H1 (cell line): Measurements from ENCODE around the gene PMM2. TPM values are rescaled to one million over a fixed set of nuclear protein-coding genes. Genes with fewer than 3 reads are reported as not detected.

Experiments
- CTCF ChIA-PET: fragments of 300-600 bp; sonication (Branson Sonifier 250); formaldehyde crosslinking; loops from one replicate; lab custom pipeline; 2021; ENCODE audit not compliant: partially characterized antibody; lab: Charles Lee
- POLR2A ChIA-PET: fragments of 300-600 bp; sonication (Branson Sonifier 250); formaldehyde crosslinking; loops from one replicate; lab custom pipeline; 2021; ENCODE audit warnings: inconsistent platforms; ENCODE audit not compliant: partially characterized antibody; lab: Charles Lee
- DNase-seq, 2 experiments: peaks; one replicate each; pipeline versions ENCODE4 v3.0.0 to v3.0.0-alpha.2; 2010 to 2022; ENCODE audit warnings: low spot score in 2 of 2, low read depth in 1 of 2, mixed read lengths in 1 of 2
- FAIRE-seq: peaks from 2 replicates; lab custom pipeline; 2011; peaks lifted over from hg19 to GRCh38; lab: Jason Lieb, UNC
- H2AFZ ChIP-seq: 2 replicates; pipeline ENCODE4 v1.8.1; 2012; ENCODE audit warnings: low read length, inconsistent platforms
- H2AK5ac ChIP-seq: 2 replicates; pipeline ENCODE4 v1.6.1; 2013; ENCODE audit warnings: low read depth, low read length
- H2BK120ac ChIP-seq: replicated peaks from 2 replicates; pipeline ENCODE3; 2013; ENCODE audit warnings: low read depth, low read length, inconsistent platforms
- H2BK12ac ChIP-seq: 2 replicates; pipeline ENCODE4 v1.6.1; 2013; ENCODE audit warnings: low read depth, low read length
- H2BK15ac ChIP-seq: 2 replicates; pipeline ENCODE4 v1.6.1; 2013; ENCODE audit warnings: low read length
- H2BK20ac ChIP-seq: 2 replicates; pipeline ENCODE4 v1.6.1; 2013; ENCODE audit warnings: low read length
- H2BK5ac ChIP-seq: 2 replicates; pipeline ENCODE4 v1.6.1; 2013; ENCODE audit warnings: low read depth, low read length
- H3K14ac ChIP-seq: 2 replicates; pipeline ENCODE4 v1.6.1; 2013; ENCODE audit warnings: inconsistent platforms; ENCODE audit not compliant: insufficient read length
- H3K18ac ChIP-seq: 2 replicates; pipeline ENCODE4 v1.6.1; 2013; ENCODE audit warnings: low read length; ENCODE audit errors: extremely low read depth
- H3K23ac ChIP-seq: 2 replicates; pipeline ENCODE4 v1.6.1; 2013; ENCODE audit warnings: inconsistent platforms; ENCODE audit not compliant: insufficient read length
- H3K23me2 ChIP-seq: 2 replicates; pipeline ENCODE4 v1.6.1; 2013; ENCODE audit warnings: low read depth, low read length
- H3K27ac ChIP-seq: 2 replicates; pipeline ENCODE4 v1.6.1; 2011; ENCODE audit warnings: low read depth, low read length, inconsistent platforms
- H3K27me3 ChIP-seq, 4 experiments: replicated peaks in 1 of 4; 1 replicate in 1 of 4; 2 replicates in 3 of 4; pipeline versions ENCODE4 v1.6.1 to v1.8.1; 2011 to 2013; ENCODE audit warnings: low read length in 3 of 4, mild to moderate bottlenecking in 3 of 4, inconsistent platforms in 2 of 4, mixed read lengths in 2 of 4, moderate library complexity in 1 of 4; ENCODE audit not compliant: control insufficient read depth in 3 of 4, insufficient read depth in 3 of 4; ENCODE audit errors: extremely low read depth in 1 of 4
- H3K36me3 ChIP-seq, 4 experiments: 2 replicates each; pipeline versions ENCODE4 v1.6.1 to v1.8.1; 2011 to 2013; ENCODE audit warnings: mild to moderate bottlenecking in 4 of 4, low read length in 3 of 4, moderate library complexity in 2 of 4, control low read depth in 1 of 4, inconsistent platforms in 1 of 4; ENCODE audit not compliant: insufficient read depth in 4 of 4, control insufficient read depth in 2 of 4
- H3K4ac ChIP-seq: replicated peaks from 2 replicates; pipeline ENCODE3; 2013; ENCODE audit warnings: low read length, low read depth, mixed read lengths, inconsistent platforms; ENCODE audit not compliant: insufficient read length
- H3K4me1 ChIP-seq, 4 experiments: replicated peaks in 1 of 4; 1 replicate in 1 of 4; 2 replicates in 3 of 4; pipeline versions ENCODE4 v1.6.1 to v1.8.1; 2011 to 2013; ENCODE audit warnings: low read length in 3 of 4, inconsistent platforms in 2 of 4, mixed read lengths in 1 of 4; ENCODE audit not compliant: insufficient read depth in 4 of 4, control insufficient read depth in 3 of 4
- H3K4me2 ChIP-seq, 2 experiments: 2 replicates each; pipeline versions ENCODE4 v1.6.1 to v1.8.1; 2011 to 2013; ENCODE audit warnings: low read depth in 2 of 2, low read length in 2 of 2, control low read depth in 1 of 2, inconsistent platforms in 1 of 2, mild to moderate bottlenecking in 1 of 2; ENCODE audit not compliant: insufficient read depth in 1 of 2
- H3K4me3 ChIP-seq, 4 experiments: fragments of 200-600, 300-600 bp in 1 of 4; sonication (generic), shearing (Covaris generic), sonication (Bioruptor Twin) in 1 of 4; 2 replicates each; pipeline versions ENCODE4 v1.5.1 to v1.8.1; 2011 to 2016; ENCODE audit warnings: low read length in 4 of 4, low read depth in 3 of 4, control low read depth in 2 of 4, inconsistent platforms in 2 of 4, mild to moderate bottlenecking in 2 of 4, mixed read lengths in 1 of 4, moderate library complexity in 1 of 4; ENCODE audit not compliant: insufficient read depth in 2 of 4; ENCODE audit errors: extremely low read depth in 1 of 4
- H3K56ac ChIP-seq: replicated peaks from 2 replicates; pipeline ENCODE3; 2013; ENCODE audit warnings: low read depth, mild to moderate bottlenecking, mixed read lengths, low read length, inconsistent platforms; ENCODE audit not compliant: insufficient read length
- H3K79me1 ChIP-seq: 2 replicates; pipeline ENCODE4 v1.6.1; 2013; ENCODE audit warnings: low read depth, low read length, control low read depth
- H3K79me2 ChIP-seq, 2 experiments: 2 replicates each; pipeline versions ENCODE4 v1.6.1 to v1.8.1; 2012 to 2013; ENCODE audit warnings: low read length in 2 of 2, mild to moderate bottlenecking in 2 of 2, inconsistent platforms in 1 of 2; ENCODE audit not compliant: insufficient read depth in 2 of 2, control insufficient read depth in 1 of 2
- H3K9ac ChIP-seq, 4 experiments: replicated peaks in 1 of 4; 1 replicate in 1 of 4; 2 replicates in 3 of 4; pipeline versions ENCODE4 v1.6.1 to v1.8.1; 2011 to 2013; ENCODE audit warnings: low read depth in 3 of 4, low read length in 3 of 4, control low read depth in 2 of 4, mild to moderate bottlenecking in 2 of 4, moderate library complexity in 2 of 4, inconsistent platforms in 1 of 4; ENCODE audit errors: extremely low read depth in 1 of 4
- H3K9me3 ChIP-seq, 2 experiments: 2 replicates each; pipeline versions ENCODE4 v1.6.1 to v1.8.1; 2012 to 2013; ENCODE audit warnings: mild to moderate bottlenecking in 2 of 2, moderate library complexity in 2 of 2, control low read depth in 1 of 2, inconsistent platforms in 1 of 2, low read depth in 1 of 2, low read length in 1 of 2, mixed read lengths in 1 of 2; ENCODE audit not compliant: insufficient read depth in 2 of 2
- H4K20me1 ChIP-seq, 2 experiments: replicated peaks in 1 of 2; 2 replicates each; pipeline versions ENCODE3 to v1.8.1; 2011 to 2013; ENCODE audit warnings: inconsistent platforms in 2 of 2, low read length in 2 of 2, mild to moderate bottlenecking in 1 of 2; ENCODE audit not compliant: insufficient read depth in 2 of 2, control insufficient read depth in 1 of 2
- H4K5ac ChIP-seq: 2 replicates; pipeline ENCODE4 v1.6.1; 2013; ENCODE audit warnings: low read length, low read depth, mixed read lengths, inconsistent platforms; ENCODE audit not compliant: insufficient read length
- H4K8ac ChIP-seq: 2 replicates; pipeline ENCODE4 v1.8.0; 2013; ENCODE audit warnings: mild to moderate bottlenecking, moderate library complexity, low read length, inconsistent platforms; ENCODE audit not compliant: insufficient read depth; ENCODE audit errors: extremely low read depth
- H4K91ac ChIP-seq: replicated peaks from 2 replicates; pipeline ENCODE3; 2013; ENCODE audit warnings: low read length, mixed read lengths, inconsistent platforms; ENCODE audit not compliant: insufficient read length
- BCL11A ChIP-seq, 2 experiments: IDR thresholded peaks; one replicate each; pipeline ENCODE4 v1.6.1; 2011; ENCODE audit warnings: low read depth in 2 of 2, low read length in 2 of 2, mild to moderate bottlenecking in 2 of 2
- KDM1A ChIP-seq: fragments of 200-600, 300-600 bp; sonication (generic); IDR thresholded peaks from 2 replicates; pipeline ENCODE4 v1.7.1; 2016; ENCODE audit warnings: mild to moderate bottlenecking, low read length, borderline replicate concordance
- NANOG ChIP-seq: IDR thresholded peaks from 2 replicates; pipeline ENCODE4 v1.6.1; 2011; ENCODE audit warnings: low read length, low read depth, mild to moderate bottlenecking, inconsistent platforms; ENCODE audit not compliant: insufficient read depth, poor library complexity, severe bottlenecking
- PHF8 ChIP-seq: fragments of 200-600 bp; sonication (generic); conservative IDR thresholded peaks from 2 replicates; pipeline ENCODE4 v1.7.1; 2012; ENCODE audit warnings: low read depth, mild to moderate bottlenecking, inconsistent platforms, low read length, moderate library complexity
- RBBP5 ChIP-seq: IDR thresholded peaks from 2 replicates; pipeline ENCODE4 v1.7.1; 2012; ENCODE audit warnings: low read depth, mild to moderate bottlenecking, inconsistent platforms, low read length, moderate library complexity, borderline replicate concordance
- RNF2 ChIP-seq: fragments of 200-900, 300-1000 bp; sonication (generic); IDR thresholded peaks from 2 replicates; pipeline ENCODE4 v1.7.1; 2016; ENCODE audit warnings: borderline replicate concordance, low read depth, mild to moderate bottlenecking, antibody characterized with exemption, low read length; ENCODE audit not compliant: poor library complexity, severe bottlenecking; ENCODE audit errors: missing control alignments
- SRF ChIP-seq: IDR thresholded peaks from 2 replicates; pipeline ENCODE4 v1.6.1; 2011; ENCODE audit warnings: mild to moderate bottlenecking, low read depth, low read length, moderate library complexity
- TAF7 ChIP-seq: optimal IDR thresholded peaks from 2 replicates; pipeline ENCODE3; 2011; ENCODE audit warnings: low read depth, mild to moderate bottlenecking, inconsistent platforms, low read length, moderate library complexity, borderline replicate concordance
- ZNF274 ChIP-seq: IDR thresholded peaks from 2 replicates; pipeline ENCODE4 v1.7.0; 2012; ENCODE audit warnings: low read length, borderline replicate concordance; ENCODE audit errors: extremely low read depth
- WGBS, 2 experiments: shearing (Covaris generic) in 1 of 2; methylation state at CpG; one replicate each; pipeline versions ENCODE4 v1.1.6 to v1.1.7; 2013 to 2015; ENCODE audit warnings: low lambda C conversion rate in 2 of 2, mixed read lengths in 2 of 2, inconsistent platforms in 1 of 2, low coverage in 1 of 2, missing lambda C conversion rate in 1 of 2; ENCODE audit not compliant: insufficient replicate concordance in 2 of 2, insufficient coverage in 1 of 2, insufficient read length in 1 of 2; ENCODE audit errors: extremely low coverage in 1 of 2, missing lambda C conversion rate in 1 of 2; 5-methylcytosine and 5-hydroxymethylcytosine counted together
- polyA plus RNA-seq, 7 experiments: library from polyadenylated mRNA; depleted of rRNA in 3 of 7; stranded (reverse) in 5 of 7; unstranded in 2 of 7; fragments of >200 nt in 5 of 7; fragments of 200-250 nt in 2 of 7; gene quantifications; 1 replicate in 5 of 7; 2 replicates in 1 of 7; 4 replicates in 1 of 7; pipeline versions ENCODE4 v1.2.1 to v1.2.3, GENCODE V29; 2011 to 2013; ENCODE audit warnings: missing spikeins in 2 of 7, mixed read lengths in 2 of 7
- total RNA-seq: library from RNA; stranded (reverse); fragmentation: NEBNext Ultra II Directional; extraction: Animal tissue kit (Norgen Biotek cat#: 25700); gene quantifications from 2 replicates; pipeline ENCODE4 v1.2.1, GENCODE V29; 2021
- TF ChIP-seq, protein P1 (sequence below), 3 experiments: IDR thresholded peaks; 1 replicate in 2 of 3; 2 replicates in 1 of 3; pipeline versions ENCODE4 v1.5.1 to v1.6.1; 2011; ENCODE audit warnings: low read length in 3 of 3, mild to moderate bottlenecking in 3 of 3, inconsistent platforms in 2 of 3, low read depth in 1 of 3, moderate library complexity in 1 of 3; ENCODE audit not compliant: insufficient read depth in 1 of 3; ENCODE audit errors: control extremely low read depth in 1 of 3

PMM2 gene
- total and polyA plus RNA-seq, 2 of the 8 experiments (the other 6 are each of a cell fraction or from before 2014, with no cell fraction given), result 26.2 to 49.4 TPM

- Histone ChIP-seq H3K79me2 (no peaks in the 10 kb centered on the region), H4K5ac (no peak overlapping the region), H2BK12ac (no peak overlapping the region), H3K18ac (no peak overlapping the region), H3K4me2 (no peak overlapping the region), H3K9ac (no peak overlapping the region), H3K14ac (no peak overlapping the region), H3K23ac (no peak overlapping the region), H3K79me1 (peaks cover 2% of the 10 kb centered on the region; the same call in 1 of the 2 replicates), H2BK120ac (no peak overlapping the region), H4K8ac (no peak overlapping the region), H4K91ac (no peak overlapping the region), H3K4me1 (no peaks in the 10 kb centered on the region; a peak in 1 of 7 replicates), H4K20me1 (peaks cover 0 to 1% of the 10 kb centered on the region in 2 experiments), H3K4ac (no peak overlapping the region), H3K27me3 (no peaks in the 10 kb centered on the region), H2BK20ac (no peak overlapping the region), H2AFZ (no peak overlapping the region), H3K23me2 (no peaks in the 10 kb centered on the region), H3K36me3 (peaks cover 0 to 3% (median 0%) of the 10 kb centered on the region in 4 experiments; a peak in 1 of 8 replicates), H3K9me3 (no peaks in the 10 kb centered on the region), H2AK5ac (no peak overlapping the region), H3K27ac (no peak overlapping the region), H2BK15ac (no peak overlapping the region), H3K4me3 (no peak overlapping the region), H2BK5ac (no peak overlapping the region), H3K56ac (no peak overlapping the region)
- no peak for DNase-seq
- ChIA-PET POLR2A (interaction anchor here (1.6 kb wide), 1 partner anchor 14 kb away, joined by 3 read pairs; the partner anchor contains the start of genes PMM2 and TMEM186), CTCF (interaction anchor here (2.4 to 26.4 kb wide), 2 partner anchors 9 to 118 kb away, joined by 9 to 404 read pairs; partner anchors contain the start of gene ABAT)
- WGBS, 2 experiments, result 87% methylated on average over 6 of the region's 6 CpGs; no CpG with 5 or more reads in 1 of the 2 experiments
- no peak for FAIRE-seq
- TF ChIP-seq ZNF274 (no peak), PHF8 (no peak), NANOG (no peak), RBBP5 (no peak), BCL11A (IDR thresholded peaks at IDR 0.05; ENCODE audit: low read depth in 2 of 2, low read length in 2 of 2) (no peak), TAF7 (no peak), KDM1A (no peak), RNF2 (no peak), SRF (no peak)
- TF ChIP-seq, protein P1, sequence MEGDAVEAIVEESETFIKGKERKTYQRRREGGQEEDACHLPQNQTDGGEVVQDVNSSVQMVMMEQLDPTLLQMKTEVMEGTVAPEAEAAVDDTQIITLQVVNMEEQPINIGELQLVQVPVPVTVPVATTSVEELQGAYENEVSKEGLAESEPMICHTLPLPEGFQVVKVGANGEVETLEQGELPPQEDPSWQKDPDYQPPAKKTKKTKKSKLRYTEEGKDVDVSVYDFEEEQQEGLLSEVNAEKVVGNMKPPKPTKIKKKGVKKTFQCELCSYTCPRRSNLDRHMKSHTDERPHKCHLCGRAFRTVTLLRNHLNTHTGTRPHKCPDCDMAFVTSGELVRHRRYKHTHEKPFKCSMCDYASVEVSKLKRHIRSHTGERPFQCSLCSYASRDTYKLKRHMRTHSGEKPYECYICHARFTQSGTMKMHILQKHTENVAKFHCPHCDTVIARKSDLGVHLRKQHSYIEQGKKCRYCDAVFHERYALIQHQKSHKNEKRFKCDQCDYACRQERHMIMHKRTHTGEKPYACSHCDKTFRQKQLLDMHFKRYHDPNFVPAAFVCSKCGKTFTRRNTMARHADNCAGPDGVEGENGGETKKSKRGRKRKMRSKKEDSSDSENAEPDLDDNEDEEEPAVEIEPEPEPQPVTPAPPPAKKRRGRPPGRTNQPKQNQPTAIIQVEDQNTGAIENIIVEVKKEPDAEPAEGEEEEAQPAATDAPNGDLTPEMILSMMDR (IDR thresholded peaks at IDR 0.05; ENCODE audit: control extremely low read depth in 1 of 3, insufficient read depth in 1 of 3, low read depth in 1 of 3, low read length in 3 of 3), result no peak
Measured at GRCh38 chr16:8782673-8783072, 15.0 kb upstream of the PMM2 start.
